ENCODE data around the gene COL4A2.
A peak's percentile ranks its signal among the peaks of the same experiment; 100 is the strongest.

Gene COL4A2

GRCh38 chr13:110306960-110307766, at the start of gene COL4A2, which contains the start of gene COL4A1 (continued):
- no peak for TF ChIP-seq ZNF280C (tag by site-specific recombination; IDR thresholded peaks at IDR 0.05)
- TF ChIP-seq ZBTB17 (tag by site-specific recombination; IDR thresholded peaks at IDR 0.05): peak; percentile 92
- TF ChIP-seq ZNF660 (tag by site-specific recombination; IDR thresholded peaks at IDR 0.05): peak; percentile 68
- no peak for TF ChIP-seq AEBP2 (tag by site-specific recombination; IDR thresholded peaks at IDR 0.05; ENCODE audit: borderline replicate concordance)
- no peak for TF ChIP-seq ZNF521 (tag by site-specific recombination; IDR thresholded peaks at IDR 0.05)
- TF ChIP-seq, protein P1, sequence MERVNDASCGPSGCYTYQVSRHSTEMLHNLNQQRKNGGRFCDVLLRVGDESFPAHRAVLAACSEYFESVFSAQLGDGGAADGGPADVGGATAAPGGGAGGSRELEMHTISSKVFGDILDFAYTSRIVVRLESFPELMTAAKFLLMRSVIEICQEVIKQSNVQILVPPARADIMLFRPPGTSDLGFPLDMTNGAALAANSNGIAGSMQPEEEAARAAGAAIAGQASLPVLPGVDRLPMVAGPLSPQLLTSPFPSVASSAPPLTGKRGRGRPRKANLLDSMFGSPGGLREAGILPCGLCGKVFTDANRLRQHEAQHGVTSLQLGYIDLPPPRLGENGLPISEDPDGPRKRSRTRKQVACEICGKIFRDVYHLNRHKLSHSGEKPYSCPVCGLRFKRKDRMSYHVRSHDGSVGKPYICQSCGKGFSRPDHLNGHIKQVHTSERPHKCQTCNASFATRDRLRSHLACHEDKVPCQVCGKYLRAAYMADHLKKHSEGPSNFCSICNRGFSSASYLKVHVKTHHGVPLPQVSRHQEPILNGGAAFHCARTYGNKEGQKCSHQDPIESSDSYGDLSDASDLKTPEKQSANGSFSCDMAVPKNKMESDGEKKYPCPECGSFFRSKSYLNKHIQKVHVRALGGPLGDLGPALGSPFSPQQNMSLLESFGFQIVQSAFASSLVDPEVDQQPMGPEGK (tag by site-specific recombination; IDR thresholded peaks at IDR 0.05): peak; percentile 57
- no peak for TF ChIP-seq GFI1B (tag by site-specific recombination; IDR thresholded peaks at IDR 0.05)
- TF ChIP-seq ZNF239 (tag by site-specific recombination; IDR thresholded peaks at IDR 0.05): no peak
- TF ChIP-seq ZNF529 (tag by site-specific recombination; IDR thresholded peaks at IDR 0.05; ENCODE audit: insufficient replicate concordance): no peak
- TF ChIP-seq SP2 (tag by site-specific recombination; IDR thresholded peaks at IDR 0.05): no peak; the same call in 1 of the 2 replicates
- no peak for TF ChIP-seq GLI2 (tag by site-specific recombination; IDR thresholded peaks at IDR 0.05; ENCODE audit: borderline replicate concordance, low read depth)
- TF ChIP-seq ZNF624 (tag by site-specific recombination; IDR thresholded peaks at IDR 0.05): no peak
- no peak for TF ChIP-seq ZNF830 (tag by site-specific recombination; IDR thresholded peaks at IDR 0.05; ENCODE audit: low read depth)
- TF ChIP-seq ZNF544 (tag by site-specific recombination; IDR thresholded peaks at IDR 0.05): no peak
- TF ChIP-seq TRIM28 (IDR thresholded peaks at IDR 0.05; ENCODE audit: borderline replicate concordance, low read length): no peak
- TF ChIP-seq ZNF155 (tag by site-specific recombination; IDR thresholded peaks at IDR 0.05): no peak
- TF ChIP-seq, protein P2, sequence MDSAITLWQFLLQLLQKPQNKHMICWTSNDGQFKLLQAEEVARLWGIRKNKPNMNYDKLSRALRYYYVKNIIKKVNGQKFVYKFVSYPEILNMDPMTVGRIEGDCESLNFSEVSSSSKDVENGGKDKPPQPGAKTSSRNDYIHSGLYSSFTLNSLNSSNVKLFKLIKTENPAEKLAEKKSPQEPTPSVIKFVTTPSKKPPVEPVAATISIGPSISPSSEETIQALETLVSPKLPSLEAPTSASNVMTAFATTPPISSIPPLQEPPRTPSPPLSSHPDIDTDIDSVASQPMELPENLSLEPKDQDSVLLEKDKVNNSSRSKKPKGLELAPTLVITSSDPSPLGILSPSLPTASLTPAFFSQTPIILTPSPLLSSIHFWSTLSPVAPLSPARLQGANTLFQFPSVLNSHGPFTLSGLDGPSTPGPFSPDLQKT (IDR thresholded peaks at IDR 0.05; ENCODE audit: borderline replicate concordance, low read depth, low read length): no peak
- TF ChIP-seq ZNF292 (tag by site-specific recombination; IDR thresholded peaks at IDR 0.05; ENCODE audit: borderline replicate concordance, low read depth): no peak
- TF ChIP-seq OSR2 (tag by site-specific recombination; IDR thresholded peaks at IDR 0.05): 0 out of 2 replicates have a peak, but pooled peaks have one; percentile 26
- TF ChIP-seq REPIN1 (tag by site-specific recombination; IDR thresholded peaks at IDR 0.05; ENCODE audit: low read depth): no peak
- TF ChIP-seq ZSCAN30 (tag by site-specific recombination; IDR thresholded peaks at IDR 0.05): peak; percentile 89; the same call in 1 of the 2 replicates
- TF ChIP-seq YY1 (tag by site-specific recombination; IDR thresholded peaks at IDR 0.05): no peak; the same call in 1 of the 2 replicates
- 0 out of 2 replicates have a peak, but pooled peaks have one; percentile 38 for TF ChIP-seq ZNF501 (tag by site-specific recombination; IDR thresholded peaks at IDR 0.05)
- TF ChIP-seq ZBTB6 (tag by site-specific recombination; IDR thresholded peaks at IDR 0.05): no peak
- no peak; the same call in 1 of the 2 replicates for TF ChIP-seq GLIS2 (tag by site-specific recombination; IDR thresholded peaks at IDR 0.05)
- no peak for TF ChIP-seq ZNF133 (tag by site-specific recombination; IDR thresholded peaks at IDR 0.05)
- no peak for TF ChIP-seq ZNF701 (tag by site-specific recombination; IDR thresholded peaks at IDR 0.05)
- no peak for TF ChIP-seq ZNF792 (tag by site-specific recombination; IDR thresholded peaks at IDR 0.05)
- no peak for TF ChIP-seq SCRT2 (tag by site-specific recombination; IDR thresholded peaks at IDR 0.05)
- TF ChIP-seq ATF2 (tag by site-specific recombination; IDR thresholded peaks at IDR 0.05; ENCODE audit: low read depth): no peak
- peak; percentile 71 for TF ChIP-seq ZFHX2 (tag by site-specific recombination; conservative IDR thresholded peaks at IDR 0.05)
